A549 (cell line): ENCODE measurements around the gene PARP15.

Source experiments
- ATOH8 ChIP-seq: fragments of 250-450 bp; sonication (Bioruptor Pico); IDR thresholded peaks from 2 replicates; pipeline ENCODE4 v1.5.0; 2020; ENCODE audit warnings: low read depth, mild to moderate bottlenecking, moderate library complexity
- CBX2 ChIP-seq: fragments of 200-600 bp; sonication (generic); IDR thresholded peaks from 2 replicates; pipeline ENCODE4 v1.6.1; 2016; ENCODE audit warnings: low read depth, mild to moderate bottlenecking, borderline replicate concordance
- CTCF ChIP-seq: fragments of >200 bp; sonication (Bioruptor Twin); formaldehyde crosslinking; IDR thresholded peaks from 3 replicates; pipeline ENCODE4 v1.5.1; 2016
- EP300 ChIP-seq, 2 experiments: fragments of >200 bp; sonication (Bioruptor Twin); formaldehyde crosslinking; IDR thresholded peaks; 2 replicates in 1 of 2; 3 replicates in 1 of 2; pipeline ENCODE4 v1.6.1; 2016 to 2017
- MAX ChIP-seq: IDR thresholded peaks from 2 replicates; pipeline ENCODE4 v1.6.1; 2012
- MAZ ChIP-seq: fragments of 150-350 bp; IDR thresholded peaks from 2 replicates; pipeline ENCODE4 v1.6.1; 2014; ENCODE audit warnings: antibody characterized with exemption, low read depth, low read length, borderline replicate concordance
- NFE2L2 ChIP-seq: fragments of 150-350 bp; conservative IDR thresholded peaks from 2 replicates; pipeline ENCODE4 v1.6.1; 2014; ENCODE audit warnings: low read length
- NR3C1 ChIP-seq: fragments of >200 bp; sonication (Bioruptor Twin); formaldehyde crosslinking; IDR thresholded peaks from 3 replicates; pipeline ENCODE4 v1.6.1; 2017
- POLR2A ChIP-seq: IDR thresholded peaks from 2 replicates; pipeline ENCODE4 v1.6.1; 2012; ENCODE audit warnings: mild to moderate bottlenecking, low read length
- RCOR1 ChIP-seq: fragments of 150-350 bp; IDR thresholded peaks from 2 replicates; pipeline ENCODE4 v1.6.1; 2014; ENCODE audit warnings: antibody characterized with exemption, low read length, low read depth
- REST ChIP-seq: fragments of 200-600 bp; sonication (generic); IDR thresholded peaks from 2 replicates; pipeline ENCODE4 v1.6.1; 2016; ENCODE audit warnings: antibody characterized with exemption, mild to moderate bottlenecking, moderate library complexity
- RFX5 ChIP-seq: fragments of 450-650 bp; IDR thresholded peaks from 2 replicates; pipeline ENCODE4 v1.7.1; 2014; ENCODE audit warnings: antibody characterized with exemption, mild to moderate bottlenecking, moderate library complexity

GRCh38 chr3:122660297-122660974 lies 83.0 kb downstream of the PARP15 start:
- no peak for TF ChIP-seq CTCF
- no peak for TF ChIP-seq NFE2L2
- no peak for TF ChIP-seq POLR2A
- TF ChIP-seq EP300 (IDR thresholded peaks at IDR 0.05), result no peak
- TF ChIP-seq NR3C1, result no peak
- no peak for TF ChIP-seq ATOH8
- TF ChIP-seq CBX2, result no peak
- TF ChIP-seq MAZ, result no peak
- no peak for TF ChIP-seq REST
- no peak for TF ChIP-seq MAX
- no peak for TF ChIP-seq RCOR1
- no peak for TF ChIP-seq RFX5
